GM19455 (cell line): ENCODE data around the gene ANKRD33.

ENCODE experiments used
- ATAC-seq: cut with Tn5 transposase; IDR thresholded peaks from one replicate; pipeline ENCODE4 v1.9.1; 2021; ENCODE audit not compliant: unreplicated experiment

The ANKRD33 gene

DNA sequence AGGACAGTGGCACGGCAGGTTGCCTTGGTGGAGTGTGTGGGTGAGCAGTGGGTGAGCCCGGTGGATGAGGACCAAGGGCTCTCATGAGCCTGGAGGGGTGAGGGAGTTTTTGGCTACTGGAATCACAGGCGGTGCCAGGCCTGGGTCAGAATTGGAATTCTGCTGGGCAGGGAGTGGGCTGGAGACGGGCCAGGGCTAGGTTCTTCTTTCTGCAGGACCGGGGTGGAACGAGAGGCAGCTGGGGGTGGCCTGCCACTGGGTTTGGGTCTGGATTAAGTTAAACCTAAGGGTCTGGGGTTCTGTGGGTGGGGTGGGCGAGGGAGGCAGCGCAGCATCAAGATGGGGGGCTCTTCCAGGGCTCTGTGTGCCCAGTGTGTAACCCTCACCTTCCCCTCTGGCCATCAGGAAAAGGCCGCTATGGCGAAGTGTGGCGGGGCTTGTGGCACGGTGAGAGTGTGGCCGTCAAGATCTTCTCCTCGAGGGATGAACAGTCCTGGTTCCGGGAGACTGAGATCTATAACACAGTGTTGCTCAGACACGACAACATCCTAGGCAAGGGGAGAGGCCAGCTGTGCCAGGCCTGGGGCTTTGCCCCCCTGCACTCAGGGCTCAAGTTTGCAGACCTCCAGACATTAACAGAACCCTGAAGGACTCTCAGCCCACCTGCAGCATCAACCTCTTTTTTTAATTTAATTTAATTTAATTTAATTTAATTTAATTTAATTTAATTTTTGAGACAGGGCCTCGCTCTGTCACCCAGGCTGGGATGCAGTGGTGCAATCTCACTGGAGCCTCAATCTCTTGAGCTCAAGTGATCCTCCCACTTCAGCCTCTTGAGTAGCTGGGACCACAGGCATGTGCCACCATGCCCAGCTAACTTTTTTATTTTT lies 26.4 kb downstream of the ANKRD33 start:
- ATAC-seq, result no peak

DNA sequence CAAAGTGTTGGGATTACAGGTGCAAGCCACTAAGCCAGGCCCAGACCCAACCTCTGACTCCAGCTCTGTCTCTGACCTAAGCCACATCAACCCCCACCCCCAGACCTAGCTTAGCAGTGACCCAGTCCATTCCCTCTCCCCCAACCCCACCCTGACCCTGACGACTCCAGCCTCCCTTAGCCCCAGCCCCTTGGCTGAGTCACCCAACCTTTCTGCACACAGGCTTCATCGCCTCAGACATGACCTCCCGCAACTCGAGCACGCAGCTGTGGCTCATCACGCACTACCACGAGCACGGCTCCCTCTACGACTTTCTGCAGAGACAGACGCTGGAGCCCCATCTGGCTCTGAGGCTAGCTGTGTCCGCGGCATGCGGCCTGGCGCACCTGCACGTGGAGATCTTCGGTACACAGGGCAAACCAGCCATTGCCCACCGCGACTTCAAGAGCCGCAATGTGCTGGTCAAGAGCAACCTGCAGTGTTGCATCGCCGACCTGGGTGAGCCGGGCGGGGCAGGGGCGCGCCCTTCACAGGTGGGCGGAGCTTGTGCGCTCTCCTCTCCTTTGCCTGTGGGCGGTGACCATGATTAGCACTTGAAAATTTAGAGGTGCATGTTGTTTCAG lies 27.2 kb downstream of the ANKRD33 start:
- no peak for ATAC-seq

DNA sequence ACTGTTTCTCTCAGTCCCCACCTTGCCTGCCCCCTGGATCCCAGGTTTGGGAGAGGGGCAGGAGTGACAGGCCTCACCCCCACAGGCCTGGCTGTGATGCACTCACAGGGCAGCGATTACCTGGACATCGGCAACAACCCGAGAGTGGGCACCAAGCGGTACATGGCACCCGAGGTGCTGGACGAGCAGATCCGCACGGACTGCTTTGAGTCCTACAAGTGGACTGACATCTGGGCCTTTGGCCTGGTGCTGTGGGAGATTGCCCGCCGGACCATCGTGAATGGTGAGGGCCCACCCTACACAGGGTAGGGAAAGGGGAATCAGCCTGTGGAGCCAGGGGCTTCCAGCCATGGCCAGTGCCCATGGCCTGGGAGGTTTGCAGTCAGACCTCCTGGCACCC lies 28.0 kb downstream of the ANKRD33 start:
- ATAC-seq, result no peak

DNA sequence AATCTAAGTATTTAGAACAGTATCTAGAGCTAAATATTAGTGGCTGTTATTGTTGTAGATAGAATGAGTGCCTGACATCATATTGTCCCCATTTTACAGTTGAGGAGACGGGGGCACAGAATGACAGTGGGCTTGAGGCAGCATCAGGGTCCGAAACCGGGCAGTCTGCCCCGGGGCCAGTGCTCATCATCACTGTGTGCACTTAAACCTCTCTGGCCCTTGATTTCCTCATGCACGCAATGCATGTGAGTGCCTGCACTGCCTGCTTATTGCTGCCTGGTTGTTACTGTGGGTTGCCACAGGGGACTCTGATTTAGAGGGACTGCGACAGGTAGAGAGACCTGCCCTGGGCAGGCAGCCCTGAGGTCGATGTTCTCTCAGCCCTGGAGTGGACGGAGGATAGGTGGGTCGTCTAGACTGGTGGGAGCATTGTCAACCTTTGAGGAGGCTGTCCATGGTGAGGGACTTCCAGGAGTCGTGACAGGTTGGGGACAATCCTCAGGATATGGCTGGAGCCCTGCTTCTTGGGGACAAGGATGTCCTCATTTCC lies 29.2 kb downstream of the ANKRD33 start:
- ATAC-seq, result no peak

DNA sequence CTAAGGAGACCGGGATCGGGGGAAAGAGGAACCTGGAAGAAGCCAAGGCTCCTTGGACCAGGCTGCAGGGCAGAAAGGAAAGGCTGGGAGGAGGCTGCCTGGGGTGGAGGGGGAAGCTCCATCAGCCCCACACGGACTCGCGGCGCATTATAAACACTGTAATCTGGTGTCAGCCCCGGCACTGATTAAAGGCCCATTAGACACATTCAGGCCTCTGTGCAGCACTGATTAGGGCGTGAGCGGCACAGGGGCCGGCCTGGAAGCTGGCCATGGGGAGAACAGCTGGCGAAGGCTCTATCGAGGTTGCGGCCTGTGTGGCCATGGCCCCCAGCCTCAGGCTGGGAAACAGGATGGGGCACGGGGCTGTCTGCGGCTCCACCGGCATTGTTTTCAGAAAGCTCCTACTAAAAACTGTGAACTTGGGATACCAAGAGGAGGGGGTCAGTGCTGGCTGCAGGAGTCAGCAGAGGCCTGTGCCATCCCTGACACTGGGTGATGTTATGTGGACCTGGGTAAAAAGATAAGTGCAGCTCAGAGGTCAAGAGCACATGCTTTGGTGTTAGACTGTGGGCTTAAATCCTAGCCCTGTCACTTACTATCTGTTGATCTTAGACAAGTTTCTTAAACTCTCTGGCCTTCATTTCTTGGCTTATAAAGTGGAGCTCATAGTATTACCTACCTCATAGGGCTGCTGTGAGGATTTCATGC lies 30.0 kb downstream of the ANKRD33 start:
- ATAC-seq, result no peak

DNA sequence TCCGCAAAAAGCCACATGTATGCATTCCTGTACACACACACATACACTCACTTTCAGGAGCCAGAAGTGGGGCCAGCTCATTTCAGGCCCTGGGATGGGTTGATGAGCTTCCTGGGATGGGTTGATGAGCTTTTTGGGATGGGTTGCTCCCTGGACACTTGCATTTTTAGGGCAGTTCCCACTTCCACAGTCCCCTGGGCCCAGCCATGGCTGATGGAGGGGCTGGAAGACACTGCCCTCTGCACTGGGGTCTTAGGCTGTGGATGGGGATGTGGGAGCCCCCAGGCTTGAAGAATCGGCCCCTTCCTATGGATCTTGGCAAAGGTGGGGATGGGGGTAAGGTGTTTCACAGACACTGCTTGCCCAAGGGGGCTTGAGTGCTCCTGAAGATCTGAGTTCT lies 32.1 kb downstream of the ANKRD33 start:
- ATAC-seq, result no peak

DNA sequence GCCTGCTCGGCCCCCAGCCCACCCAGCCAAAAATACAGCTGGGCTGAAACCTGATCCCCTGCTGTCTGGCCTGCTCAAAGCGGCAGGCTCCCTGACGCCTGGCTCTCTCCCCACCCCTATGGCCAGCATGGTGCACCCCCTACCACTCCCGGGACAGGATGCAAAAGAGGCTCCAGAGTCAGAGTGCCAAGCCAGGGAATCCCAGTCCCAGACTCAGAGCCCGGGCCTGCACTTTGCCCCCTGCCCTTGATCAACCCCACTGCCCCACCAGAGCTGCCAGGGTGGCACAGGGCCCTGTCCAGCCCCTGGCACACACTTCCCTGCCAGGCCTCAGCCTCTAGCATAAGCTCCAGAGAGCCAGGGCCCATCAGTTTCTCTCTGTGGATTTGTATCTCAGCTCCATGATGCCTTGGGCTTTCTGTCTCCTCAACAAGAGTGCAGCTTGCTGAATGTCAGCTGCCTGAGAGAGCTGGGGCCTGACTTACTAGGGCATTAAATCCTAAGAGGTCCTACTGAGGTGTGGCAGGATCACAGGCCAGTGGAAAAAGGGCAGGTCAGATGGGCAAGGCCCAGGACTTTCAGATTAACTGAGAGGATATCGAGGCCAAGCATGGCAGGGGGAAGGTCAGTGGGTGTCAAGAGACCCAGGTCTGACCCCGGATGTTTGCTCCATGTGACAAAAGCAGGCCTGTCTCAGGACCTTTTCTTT lies 33.3 kb downstream of the ANKRD33 start:
- ATAC-seq, result no peak

DNA sequence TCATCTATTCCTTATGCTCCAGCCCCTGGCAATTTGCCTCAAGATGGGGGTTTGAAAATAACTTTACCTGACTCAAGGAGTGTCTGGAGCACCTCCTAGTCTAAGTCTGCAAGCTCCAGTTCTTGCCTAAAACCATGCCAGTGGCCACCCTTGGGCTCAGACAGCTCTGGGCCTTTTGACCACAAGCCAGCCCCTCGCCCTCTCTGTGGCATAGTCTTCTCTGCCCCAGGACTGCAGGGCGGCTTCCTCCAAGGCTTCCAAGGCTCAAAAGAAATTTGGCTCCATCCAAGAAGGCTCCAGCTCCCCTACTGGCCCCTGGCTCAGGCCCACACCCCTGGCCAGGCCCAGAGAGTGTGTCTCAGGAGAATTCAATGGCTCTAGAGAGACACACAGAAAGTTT lies 34.2 kb downstream of the ANKRD33 start:
- ATAC-seq, result no peak

DNA sequence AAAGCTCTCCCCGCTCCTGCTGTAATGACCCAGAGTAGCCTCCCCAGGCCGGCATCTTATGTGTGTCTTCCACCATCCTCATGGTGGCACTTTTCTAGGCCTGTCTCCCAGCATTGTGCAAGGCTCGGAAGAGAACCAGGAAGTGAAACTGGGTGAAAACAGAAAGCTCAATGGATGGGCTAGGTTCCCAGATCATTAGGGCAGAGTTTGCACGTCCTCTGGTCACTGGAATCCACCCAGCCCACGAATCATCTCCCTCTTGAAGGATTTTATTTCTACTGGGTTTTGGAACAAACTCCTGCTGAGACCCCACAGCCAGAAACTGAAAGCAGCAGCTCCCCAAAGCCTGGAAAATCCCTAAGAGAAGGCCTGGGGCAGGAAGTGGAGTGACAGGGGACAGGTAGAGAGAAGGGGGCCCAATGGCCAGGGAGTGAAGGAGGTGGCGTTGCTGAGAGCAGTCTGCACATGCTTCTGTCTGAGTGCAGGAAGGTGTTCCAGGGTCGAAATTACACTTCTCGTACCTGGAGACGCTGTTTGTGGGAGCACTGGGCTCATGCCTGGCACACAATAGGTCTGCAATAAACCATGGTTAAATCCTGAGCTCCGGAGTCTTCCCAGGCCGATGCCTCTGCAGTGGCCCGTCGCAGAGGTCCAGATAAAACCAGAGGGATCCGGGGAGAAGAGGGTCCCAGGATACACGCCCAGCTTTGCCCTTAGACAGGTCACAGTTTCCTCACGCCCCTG lies 35.0 kb downstream of the ANKRD33 start:
- no peak for ATAC-seq

DNA sequence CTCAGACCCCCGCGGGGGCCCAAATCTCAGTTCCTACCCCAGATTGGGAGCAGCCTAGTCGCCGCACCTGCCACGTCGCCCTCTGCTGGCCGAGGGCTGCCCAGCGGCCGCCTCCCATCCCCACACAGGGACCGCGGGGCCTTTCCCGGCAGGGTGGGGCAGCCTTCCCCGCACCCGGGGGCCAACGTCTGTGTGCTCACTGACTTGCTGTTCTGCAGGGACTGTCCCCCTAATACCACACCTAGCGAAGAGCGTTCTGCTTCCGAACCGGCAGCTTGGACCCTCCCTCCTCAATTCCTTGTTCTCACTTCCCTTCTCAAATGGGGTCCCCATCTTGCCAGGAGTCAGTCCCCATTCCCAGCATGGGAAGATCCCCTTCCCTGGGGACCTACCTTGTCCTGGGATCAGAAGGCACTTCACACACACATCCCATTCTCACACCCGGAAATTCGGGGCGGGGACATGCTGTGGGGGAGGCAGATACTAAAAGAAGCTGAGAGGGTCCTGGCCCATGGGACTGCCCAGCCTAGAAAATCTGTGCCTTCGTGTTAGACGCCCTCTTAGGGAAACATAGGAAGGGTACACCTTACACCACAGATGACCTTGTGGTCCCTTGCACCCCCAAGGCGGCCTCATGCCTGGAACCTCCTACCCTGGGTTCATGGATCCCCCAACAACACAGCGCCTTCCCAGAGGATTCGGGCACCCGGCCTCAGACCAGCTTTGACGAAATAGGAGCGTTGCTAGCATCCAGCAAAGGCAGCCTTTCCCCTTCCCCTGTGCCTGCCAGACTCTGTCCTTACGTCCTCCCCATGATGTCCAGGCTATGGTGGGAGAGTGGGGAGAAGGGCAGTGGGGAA lies 35.8 kb downstream of the ANKRD33 start:
- ATAC-seq, result no peak

DNA sequence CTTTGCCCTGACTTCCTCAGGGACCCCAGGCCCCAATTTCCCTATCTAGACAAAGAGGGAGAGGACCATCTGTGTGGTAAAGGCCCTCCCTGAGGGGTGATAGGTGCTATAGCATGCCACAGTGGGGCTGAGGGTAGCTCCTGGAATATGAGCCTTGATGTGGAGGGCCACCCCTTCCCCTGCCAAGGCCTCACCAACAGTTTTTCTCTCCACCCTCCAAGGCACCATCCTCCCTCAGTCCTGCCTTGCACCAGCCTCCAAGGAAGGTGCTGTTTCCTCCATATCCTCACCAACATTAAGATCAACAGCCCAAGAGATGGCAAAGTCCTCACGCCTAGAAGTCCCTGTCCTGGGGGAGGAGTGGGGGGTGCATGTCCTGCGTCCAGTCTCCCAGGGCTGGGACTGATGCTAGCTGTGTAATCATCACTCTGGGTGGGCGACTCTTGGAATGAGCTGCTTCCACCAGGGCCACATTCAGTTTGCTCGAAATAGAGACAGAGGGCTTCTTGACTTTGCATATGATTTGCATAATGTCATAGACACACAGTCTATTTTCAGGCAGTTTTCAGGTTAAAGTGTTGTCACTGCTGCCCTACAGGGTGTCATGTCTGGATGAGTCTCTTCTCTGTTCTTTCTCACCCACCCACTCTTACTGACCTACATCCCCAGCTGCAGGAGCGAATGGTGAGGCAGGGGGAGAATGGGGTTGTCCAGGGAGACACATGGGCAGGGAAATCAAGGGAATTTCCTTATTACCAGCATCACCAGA lies 36.8 kb downstream of the ANKRD33 start:
- no peak for ATAC-seq

DNA sequence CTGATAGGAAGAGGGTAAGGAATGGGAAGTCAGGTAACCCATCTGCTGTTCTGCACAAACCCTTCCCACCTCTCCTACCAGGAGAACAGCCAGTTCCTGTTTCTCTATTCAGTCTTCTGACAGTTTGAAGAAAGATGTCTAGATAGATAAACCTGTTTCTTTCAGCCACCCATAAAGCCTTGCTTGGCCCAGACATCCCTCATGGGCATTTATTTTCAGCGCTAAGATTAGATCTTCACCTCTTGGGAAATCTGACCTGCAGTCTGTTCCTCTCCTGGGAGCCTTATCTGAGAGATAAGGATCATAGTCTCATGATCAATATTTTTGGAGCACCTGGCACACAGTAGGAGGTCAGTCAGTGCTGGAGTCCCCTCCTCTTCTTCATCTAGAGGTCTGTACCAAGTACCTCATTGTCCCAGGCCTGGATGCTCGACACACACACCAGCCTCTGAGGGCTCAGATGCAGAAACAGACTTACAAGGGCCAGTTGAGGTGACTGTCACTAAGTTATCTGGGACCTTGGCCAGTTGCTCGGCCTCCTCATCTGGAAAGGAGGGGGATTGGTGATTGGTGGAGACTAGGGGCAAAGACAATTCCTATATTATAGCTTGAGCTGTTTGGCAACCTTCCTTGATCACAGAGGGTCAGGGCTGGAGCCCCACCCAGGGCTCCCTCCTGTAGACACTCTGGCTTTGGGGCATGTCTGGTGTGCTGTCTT lies 37.6 kb downstream of the ANKRD33 start:
- no peak for ATAC-seq

DNA sequence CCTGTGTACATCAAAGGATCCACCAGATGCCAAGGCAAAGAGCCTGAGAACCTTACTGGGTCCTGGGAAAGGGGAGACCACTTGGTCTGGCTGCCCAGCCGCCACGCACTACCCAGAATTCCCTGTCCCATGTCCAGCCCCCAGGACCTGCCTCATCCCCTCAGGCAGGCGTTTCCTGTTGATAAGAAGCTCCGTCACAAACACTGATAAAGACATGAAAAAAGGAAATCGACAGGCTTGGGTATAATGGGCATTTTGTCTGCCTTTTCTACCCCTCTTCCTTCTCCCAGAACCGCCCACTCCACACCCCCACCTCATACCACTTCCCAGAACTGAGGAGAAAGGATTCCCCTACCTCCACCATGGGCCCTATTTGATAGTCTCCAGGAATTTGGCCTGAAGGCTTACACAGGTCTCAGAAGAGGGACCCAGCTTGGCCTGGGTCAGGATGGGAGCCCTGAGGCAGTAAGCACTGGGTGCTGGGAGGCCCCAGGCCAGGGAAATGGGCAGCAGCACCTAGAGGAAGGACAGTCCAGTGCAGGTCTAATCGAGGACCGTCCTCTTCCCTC lies 38.2 kb downstream of the ANKRD33 start:
- ATAC-seq, result no peak

DNA sequence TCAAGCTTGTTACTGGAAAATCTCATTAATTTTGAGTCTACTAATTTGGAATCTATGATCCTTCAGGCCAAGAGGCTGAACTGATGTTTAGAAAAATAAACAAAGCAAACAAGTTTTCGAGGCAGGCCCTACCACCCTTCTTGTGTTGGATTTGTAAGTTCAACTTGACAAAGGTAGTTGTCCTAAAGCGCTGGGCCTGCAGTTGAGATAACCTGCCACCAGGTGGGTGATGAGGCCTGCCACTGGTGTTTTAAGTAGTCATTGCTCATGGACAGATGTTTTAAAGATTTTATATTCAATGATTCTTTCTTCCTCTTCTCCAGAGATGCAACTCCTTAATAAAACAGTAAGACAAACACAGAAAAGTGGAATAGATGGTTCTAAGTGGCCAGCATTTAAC lies 38.8 kb downstream of the ANKRD33 start:
- ATAC-seq, result no peak

DNA sequence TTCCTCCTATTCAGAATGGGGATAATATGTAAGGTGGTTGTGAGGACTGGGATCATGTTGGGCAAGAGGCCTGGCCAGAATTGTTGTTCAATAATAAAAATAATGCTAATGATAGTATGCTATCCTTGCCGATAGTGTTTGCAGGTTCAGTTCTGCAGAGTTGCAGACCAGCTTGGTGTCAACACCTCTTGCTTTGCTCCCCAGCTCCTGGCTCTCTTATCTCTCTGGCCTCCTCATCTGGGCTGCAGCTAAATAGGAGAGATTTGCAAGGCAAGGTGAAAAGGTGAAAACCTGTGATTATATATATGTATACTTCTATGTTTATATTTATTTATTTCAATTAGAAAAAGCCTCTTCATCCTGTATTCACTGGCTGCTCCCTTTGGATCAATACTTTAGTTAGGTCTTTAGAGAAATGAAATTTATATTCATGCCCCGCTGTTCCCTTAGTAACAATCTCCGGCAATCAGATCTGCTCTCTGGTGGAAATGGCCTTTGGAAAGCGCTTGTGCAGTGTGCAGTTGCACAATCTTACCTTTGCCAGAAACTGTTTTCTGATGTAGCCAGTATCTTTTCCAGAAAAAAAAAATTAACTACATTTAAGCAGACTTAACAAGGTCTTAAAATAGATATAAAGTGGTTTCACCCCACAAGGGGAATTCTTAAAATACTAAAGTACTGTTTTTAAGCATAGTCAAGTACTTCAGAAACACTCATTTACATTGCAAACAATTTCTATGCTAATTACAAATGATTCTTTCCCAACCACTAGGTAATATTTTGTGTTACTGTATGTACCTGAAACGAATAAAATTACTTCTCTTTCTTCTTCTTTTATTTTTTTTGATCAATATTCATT lies 44.5 kb downstream of the ANKRD33 start:
- ATAC-seq, result no peak

DNA sequence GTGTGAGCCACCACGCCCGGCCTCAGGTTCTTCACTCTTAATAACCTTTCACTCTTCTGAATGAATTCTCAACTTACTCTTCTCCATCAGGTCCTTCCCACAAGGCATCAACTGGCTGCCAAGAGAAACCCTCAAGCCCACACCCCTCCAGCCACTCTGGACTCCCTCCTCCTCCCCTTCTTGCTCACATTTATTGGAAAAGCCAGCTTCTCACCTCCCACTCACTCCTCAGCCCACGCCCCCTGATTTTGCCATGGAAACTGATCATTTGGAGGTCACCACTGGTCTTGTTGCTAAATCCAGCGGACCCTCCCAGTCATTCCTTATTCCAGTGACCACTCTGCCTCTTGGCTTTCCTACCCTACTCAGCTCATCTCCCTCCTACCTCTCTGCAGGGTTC lies 46.2 kb downstream of the ANKRD33 start:
- no peak for ATAC-seq

DNA sequence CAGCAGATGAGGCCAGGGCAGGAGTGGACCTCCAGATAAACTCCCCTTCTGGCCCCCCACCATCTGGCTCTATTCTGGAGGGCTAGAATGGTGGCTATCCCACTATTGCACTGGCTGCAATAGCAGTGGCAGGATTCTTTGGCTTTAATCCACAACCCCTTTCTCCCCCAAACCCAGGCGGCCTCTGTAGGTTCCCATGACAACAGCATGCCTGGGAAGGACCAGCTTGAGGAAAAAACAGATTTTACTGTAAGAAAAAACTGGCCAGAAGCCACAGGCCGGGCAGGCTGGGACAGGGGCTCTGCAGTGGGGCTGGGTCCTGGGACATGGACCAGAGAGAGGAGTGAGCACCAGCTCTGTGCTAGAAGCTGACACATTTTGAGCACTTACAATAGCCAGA lies 50.0 kb downstream of the ANKRD33 start:
- no peak for ATAC-seq
